ENCODE results near the gene GRAMD4.

GRAMD4 gene

DNA sequence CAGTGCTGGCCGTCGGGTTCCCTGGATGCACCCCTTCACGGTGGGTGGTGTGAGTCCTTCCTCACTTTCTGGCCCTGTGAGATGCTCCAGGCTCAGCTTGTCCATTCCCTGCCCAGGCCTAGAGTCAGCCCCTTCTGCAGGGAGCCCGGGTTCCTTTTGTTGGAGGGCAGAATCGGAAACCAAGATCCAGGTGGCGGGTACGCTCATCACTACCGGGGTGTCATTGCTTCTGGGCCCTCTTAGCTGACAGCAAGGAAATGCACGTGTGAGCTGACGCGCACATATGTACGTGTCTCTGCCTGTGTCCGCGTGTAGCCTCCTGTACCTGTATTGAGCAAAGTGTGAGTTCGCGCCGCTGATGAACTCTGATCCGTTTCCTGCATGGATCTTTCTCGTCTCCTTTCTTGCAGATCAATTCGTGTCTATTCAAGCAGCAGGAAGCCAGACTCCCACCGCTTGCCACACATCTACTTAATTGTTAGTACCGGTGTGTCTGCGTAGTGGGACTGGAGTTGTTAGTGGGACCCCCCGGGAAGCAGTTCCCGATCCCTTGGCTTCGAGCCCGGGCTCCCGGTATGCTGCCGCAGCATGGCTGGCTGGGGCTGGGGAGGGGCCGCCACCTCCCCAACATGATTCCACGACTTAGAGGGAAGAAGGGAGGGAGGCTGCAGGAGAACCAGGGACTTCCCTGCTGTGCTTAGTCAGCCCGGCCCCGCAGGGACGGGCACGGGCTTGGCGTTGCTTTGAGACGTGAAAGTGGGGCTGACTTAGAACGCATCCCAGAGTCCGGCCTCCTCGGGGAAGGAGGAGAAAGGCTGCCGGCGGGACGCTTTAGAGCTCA, 35.9 kb upstream of the GRAMD4 start:
- DNase-seq: no peak

DNA sequence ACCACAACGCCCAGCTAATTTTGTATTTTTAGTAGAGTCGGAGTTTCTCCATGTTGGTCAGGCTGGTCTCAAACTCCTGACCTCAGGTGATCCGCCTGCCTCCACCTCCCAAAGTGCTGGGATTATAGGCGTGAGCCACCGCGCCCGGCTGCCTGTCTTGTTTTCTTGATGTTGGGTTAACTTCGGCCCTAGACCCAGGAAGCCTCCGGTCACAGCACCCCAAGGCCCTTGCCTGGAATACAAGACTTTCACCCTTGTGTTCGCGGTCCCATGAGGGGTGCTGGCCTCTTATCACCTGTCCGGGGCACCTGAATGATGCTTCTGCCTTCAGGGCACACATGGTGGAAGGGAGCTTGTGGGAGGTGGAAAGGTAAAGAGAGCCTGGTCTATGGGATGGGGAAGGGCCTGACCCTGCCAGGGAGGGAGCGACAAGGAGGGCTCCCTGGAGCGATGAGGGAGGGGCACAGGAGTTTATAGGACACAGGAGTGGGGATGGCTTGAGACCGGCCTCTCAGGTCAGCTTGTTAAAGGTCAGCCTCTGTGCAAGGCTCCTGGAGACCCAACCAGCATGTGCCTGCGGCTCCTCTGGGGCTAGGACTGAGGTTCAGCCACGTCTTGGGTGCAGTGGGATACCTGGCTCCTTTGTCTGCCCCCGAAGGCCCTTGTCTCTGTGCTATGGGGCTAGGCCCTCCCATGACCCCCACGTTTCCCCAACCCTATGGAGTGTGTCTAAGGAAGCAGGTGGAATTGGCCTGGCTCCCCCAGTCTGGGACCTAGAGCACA, 34.7 kb upstream of the GRAMD4 start:
- no peak for DNase-seq

DNA sequence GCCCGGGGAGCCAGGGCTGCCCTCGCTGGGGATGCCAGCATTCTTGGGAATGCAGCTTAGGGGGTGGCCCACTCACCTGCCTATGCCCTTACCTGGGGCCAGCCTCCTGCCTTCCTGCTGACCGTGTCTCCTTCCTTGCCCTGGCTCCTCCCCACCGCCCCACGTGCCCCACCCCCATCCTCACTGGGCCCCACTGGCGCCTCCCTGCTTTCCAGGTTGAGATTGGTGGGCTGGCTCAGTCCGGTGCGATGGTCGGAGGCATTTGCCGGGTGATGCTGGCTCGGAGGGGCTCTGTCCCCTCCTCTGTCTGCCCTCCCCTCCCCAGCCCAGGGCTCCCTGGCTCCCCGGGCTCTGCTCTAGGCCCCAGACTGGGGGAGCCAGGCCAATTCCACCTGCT, 34.1 kb upstream of the GRAMD4 start:
- no peak for DNase-seq

DNA sequence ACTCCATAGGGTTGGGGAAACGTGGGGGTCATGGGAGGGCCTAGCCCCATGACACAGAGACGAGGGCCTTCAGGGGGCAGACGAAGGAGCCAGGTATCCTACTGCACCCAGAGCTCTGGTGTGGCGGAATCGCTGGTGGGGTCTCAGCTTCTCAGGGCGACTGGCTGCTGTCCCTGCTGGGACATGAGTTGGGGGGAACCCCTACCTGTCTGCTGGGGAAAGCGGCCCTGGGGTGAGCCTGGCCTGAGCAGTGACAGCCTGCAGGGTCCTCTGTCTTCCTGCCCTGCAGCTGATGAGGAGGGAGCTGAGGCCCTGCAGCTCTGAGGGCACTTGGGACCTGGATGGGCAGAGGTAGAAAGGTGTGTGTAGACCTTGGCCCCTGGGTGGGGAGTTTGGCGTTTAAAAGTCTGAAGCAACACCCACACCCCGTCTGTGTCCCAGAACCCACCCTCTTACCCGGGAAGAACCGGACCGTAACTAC, 33.6 kb upstream of the GRAMD4 start:
- DNase-seq: no peak

DNA sequence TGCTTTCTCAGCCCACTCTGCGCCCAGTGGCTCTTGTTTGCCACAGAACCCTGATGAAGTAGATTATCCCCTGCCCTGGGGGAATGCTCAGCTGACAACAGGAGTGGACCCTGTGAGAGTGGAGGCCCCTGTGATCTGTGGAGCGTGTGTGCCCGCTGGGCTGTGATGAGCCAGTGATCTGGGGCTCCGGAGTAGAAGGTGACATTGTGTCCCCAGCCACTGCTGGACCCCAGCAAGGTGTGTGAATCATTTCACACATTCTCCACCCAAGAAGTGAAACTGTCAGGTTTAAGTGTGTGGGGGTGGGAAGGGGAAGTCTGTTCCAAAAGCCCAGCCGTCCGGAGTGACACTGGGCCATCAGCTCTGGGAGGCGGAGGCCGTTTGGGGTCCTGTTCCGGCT, 33.1 kb upstream of the GRAMD4 start:
- peak in 1 of 2 experiments; percentile 13 for DNase-seq

DNA sequence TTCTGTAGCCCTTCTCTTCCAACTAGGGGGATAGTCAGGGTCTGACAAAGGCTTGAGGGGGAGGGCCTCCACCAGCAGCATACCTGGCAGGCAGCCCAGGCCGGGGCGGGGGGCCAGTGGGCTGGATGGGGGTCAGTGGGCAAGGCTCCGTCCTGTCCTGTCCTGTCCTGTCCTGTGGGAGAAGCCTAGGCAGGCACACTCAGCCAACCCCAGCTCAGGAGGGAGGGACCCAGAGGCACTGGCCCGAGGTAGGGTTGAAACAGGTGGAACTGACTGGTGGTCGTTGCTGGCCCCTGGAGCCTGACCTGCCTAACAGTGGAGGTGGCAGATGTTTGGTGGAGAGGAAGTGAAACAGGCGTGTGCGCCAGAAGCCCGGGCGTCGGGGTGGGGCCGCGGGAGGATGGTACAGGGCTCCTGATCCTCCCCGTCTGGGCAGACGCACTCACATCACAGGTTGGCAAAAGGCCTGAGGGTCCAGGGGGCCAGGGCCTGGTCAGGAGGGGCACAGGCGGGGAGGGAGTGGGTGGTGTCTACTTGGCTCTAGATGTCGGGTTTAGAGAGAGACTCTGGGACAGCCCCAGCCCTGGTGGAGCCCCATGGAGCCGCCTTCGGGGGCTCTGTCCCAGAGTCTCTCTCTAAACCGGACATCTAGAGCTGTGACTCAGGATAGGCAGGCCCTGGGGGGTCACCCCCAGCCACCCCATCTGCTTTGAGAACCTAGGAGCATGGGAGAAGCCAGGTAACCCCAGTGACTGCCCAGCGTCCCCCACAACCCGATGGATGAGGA, 32.5 kb upstream of the GRAMD4 start:
- peak in 1 of 2 experiments; percentile 27 for DNase-seq

DNA sequence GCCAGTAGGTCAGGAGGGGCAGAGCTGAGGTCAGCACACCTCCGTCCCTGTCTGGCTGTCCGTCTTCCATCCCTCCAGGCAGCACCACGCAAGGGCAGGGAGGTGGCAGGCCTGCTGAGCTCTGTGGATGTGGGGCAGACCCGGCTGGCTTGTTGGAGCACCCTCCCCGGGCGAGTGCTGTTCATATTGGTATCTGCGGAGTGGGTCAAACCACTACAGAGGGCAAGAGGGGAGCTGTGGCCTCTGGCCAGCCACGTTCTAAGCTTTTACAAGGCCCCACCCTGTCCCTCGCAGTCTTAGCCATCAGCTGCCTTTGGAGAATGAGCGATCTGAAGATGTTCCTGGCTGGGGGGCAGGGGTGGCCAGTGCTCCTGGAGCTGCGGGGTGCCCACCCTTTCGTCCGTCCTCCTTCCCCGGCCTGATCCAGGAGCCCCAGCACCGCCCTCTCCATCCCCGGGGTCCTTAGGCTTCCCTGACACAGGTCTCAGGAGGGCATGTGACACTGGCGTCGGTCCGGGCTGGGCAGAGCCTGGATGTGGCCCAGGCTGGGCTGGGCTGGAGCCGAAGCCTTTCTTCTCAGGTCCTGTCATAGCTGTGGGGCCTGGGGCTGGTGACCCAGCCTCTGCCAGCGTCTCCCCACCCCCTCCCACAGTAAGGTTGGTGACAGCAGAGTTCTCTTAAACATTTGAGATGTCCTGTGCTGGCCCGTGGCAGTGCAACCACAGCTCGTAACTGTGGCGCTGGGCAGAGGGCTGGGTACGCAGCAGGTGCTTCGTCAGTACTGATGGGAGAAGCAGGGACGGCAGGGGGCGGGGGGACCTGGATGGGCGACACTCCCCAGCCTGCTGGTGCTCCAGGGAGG, 31.7 kb upstream of the GRAMD4 start:
- no peak for DNase-seq

DNA sequence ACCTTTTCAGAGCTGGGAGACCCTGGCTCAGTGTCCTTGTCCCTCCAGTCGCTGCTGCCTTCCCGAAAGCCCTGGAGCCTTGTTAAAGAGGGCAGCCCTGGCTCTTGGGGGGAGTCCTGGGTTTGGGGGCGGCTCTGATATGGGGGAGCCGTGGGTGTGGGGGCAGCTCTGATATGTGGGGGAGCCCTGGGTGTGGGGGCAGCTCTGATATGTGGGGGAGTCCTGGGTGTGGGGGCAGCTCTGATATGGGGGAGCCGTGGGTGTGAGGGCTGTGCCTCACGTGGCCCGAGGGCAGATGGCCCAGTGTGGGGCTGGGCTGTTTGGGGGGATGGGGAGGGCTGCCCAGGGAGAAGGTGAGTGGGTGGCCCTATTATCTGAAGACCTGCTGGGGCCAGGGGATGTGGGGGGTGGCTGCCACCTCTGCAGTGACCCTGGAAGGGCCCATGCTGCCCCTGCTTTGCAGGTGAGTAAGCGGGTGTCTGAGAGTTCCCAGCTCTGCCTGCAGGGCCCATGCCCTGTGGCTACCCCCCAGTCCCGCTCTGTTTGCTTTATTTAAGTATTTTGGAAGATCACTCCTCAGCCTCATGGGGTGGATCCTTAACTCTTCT, 30.9 kb upstream of the GRAMD4 start:
- no peak for DNase-seq

DNA sequence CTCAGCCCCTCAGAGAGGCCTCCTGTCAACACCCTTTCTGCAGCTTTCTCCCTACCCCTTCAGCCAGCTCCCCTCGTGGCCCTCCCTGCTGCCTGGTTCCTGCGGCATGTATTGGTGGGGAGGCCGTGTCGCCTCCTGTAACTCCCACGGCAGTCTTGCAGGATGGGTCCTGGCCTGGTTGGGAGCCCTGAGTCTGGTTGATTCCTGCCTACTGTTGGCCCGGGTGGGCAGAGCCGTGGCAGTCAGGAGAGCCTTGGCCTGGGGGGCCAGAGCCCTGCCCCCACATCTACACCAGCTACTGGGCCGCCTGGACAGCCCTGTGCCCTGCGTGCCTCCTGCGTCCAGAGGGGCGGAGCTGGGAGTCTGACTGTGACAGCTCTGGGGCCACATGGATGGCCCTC, 30.3 kb upstream of the GRAMD4 start:
- no peak for DNase-seq

DNA sequence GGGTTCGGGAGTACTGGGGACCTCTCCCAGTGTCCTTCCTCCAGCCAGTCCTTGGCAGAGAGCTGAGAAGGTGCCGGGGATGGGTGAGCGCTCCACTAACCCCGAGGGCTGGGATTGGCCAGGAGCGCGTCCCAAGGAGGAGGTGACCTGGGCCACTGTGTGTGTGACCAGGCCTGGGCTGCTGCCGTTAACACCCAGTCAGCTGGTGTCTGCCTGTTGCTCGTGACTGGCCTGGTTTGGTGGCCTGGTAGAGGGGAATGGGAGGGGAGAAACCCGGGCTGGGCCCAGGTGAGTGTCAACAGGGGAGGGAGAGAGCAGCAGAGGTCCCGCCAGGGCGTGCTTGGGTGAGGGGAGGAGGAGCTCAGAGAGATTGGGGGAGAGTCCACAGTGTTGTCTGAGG, 29.9 kb upstream of the GRAMD4 start:
- no peak for DNase-seq

DNA sequence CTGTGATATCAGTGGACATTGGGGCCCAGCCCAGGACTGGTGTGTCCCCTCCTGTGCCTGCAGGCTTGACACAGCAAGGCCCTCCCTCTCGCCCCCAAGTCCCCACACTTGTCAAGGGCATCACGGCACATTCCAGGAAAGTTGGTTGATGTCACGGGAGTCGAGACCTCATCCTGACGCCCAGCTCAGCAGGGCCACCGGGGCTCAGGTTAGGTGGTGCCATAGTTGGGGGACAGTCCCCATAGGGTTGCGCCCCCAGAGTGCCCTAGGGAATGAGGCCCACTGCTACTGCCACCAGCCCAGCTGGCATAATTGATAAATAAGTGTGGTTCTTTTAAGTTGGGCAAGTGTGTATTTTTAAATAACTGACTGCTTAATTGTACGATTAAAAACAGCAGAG, 28.3 kb upstream of the GRAMD4 start:
- no peak for DNase-seq

DNA sequence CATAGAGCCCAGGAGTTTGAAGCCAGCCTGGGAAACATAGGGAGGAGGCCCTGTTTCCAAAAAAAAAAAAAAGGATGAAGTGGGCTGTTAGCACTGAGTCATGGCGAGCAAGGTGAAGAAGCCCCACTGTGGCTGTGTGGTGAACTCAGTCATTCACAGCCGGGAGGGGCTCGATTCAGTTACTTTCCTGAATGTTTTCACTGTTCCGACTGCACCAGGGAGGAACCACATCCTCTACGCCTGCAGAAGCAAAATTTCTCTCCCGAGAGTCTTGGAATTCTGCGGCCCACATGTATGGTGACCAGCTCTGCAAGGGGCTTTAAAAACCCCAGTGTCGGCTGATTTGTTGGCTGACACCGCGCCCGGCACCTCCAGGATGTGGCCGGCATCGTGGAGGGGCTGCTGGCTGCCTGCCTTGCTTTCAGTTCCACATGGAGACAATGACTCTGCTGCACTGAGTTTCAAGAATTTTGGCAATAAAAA, 27.8 kb upstream of the GRAMD4 start:
- peak; percentile 55 to 66 for DNase-seq

DNA sequence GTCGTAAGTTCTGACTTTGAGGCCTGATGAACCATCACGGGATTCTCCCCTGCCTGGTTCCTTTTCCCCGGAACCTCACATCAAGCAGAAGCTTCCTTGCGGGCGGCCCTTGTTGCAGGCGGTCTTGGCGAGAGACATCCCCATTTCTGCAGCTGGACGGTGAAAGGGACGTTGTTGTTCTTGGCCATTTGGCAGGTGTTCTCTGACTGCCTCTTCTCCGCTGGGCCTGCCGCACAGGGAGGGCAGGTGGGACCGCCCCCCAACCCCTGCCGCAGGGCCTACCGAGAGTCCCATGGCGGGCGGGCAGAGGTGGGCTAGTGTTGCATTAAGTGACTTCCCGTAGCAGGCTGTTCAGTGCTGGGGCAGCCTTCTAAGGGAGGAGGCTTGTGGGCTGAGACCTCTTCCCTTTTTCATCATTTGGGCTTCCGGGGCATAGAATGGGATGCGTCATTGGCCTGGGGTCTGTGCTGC, 26.9 kb upstream of the GRAMD4 start:
- no peak for DNase-seq

DNA sequence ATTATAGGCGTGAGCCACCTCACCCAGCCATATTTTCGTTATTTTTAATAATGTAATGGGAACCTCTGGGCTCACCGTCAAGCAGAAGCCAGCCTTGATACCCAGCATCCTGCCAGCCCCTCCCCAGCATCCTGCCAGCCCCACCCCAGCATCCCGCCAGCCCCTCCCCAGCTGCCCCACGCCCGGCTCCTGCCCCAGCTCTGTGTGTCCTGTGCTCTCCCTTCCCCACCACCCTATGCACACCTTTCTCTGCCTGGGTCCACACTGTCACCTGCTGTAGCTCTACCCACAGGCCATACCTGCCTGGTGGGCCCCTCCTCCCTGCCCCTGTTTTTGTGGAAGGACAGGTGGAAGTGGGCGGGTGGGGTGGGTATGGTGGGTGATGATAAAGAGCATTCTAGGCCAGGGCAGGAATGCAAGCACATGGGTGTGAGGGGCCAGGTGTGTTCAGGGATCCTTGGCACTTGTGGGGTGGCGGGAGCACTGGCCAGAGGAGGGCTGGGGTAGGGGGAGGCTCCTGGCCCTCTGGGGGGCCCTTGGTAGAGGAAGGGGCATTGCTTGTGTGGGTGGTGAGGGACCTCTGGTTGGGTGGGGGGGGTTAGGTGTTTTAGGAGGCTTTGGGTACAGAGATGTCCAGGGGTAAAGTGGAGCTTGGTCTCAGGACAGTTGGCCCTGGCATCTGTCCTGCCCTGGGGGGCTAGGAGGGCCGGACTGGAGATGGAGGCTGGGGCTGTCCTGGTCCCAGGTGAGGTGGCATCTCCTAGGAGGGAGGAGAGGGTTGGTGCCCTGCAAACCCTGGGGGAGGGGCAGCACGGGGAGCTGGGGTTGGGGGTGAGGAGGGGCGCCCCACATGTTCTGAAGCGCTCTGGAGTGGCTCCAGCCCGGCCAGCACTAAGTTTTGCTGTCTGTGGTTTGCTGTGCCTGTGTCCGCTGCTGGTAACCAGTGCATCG, 25.9 kb upstream of the GRAMD4 start:
- no peak for DNase-seq

DNA sequence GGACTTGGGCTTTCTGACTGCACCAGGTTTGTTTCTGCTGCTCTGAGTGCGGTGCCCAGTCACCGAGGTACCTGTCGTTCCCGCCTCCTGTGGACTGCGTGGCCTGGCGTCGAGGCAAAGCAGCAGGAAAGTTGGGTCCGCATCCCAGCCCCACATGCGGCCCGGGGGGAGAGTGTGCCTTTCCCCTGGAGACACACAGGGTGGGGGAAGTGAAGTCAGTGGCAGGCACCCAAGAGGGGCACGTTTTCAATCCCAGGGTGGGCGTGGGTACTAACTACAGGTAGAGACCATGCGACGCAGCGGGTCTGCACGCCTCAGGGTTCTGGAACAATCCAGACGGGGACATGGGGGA, 25.3 kb upstream of the GRAMD4 start:
- no peak for DNase-seq

DNA sequence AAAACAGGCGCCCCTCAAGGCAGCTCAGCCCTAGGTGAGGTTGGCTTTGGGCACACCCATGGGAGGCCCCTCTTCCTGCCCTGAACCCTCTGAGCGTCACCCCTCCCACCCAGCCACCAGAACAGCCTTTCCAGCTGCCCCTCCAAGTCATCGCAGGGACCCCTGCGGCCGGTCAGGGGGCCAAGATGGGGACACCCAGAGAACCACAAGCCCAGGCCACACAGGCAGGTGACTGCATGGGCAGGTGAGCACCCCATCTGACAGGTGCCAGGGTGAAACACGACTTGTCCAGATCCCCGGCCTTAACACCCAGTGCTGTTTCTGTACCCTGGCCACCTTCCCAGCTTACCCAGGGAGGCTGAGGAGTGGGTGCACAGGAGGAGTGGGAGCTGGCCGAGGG, 24.6 kb upstream of the GRAMD4 start:
- DNase-seq: no peak

DNA sequence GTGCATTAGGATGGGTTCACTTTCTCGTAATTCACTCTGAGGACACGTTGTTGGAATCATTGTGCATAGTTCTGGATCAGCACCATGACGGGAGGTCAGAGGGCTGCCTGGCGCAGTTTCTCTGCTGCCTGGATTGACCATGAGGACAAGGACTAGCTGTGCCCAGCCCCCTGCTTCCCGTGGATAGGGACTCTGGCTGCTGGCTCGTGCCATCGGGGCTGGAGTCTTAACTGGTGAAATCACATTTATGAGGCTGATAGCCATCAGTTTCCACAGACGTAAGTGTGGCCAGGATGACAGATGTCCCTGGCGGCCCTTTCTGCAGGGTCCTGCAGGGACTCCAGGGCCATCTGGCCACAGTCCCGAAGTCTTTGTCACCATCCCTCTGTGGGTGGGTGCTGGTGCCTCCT, 24.1 kb upstream of the GRAMD4 start:
- DNase-seq: no peak

DNA sequence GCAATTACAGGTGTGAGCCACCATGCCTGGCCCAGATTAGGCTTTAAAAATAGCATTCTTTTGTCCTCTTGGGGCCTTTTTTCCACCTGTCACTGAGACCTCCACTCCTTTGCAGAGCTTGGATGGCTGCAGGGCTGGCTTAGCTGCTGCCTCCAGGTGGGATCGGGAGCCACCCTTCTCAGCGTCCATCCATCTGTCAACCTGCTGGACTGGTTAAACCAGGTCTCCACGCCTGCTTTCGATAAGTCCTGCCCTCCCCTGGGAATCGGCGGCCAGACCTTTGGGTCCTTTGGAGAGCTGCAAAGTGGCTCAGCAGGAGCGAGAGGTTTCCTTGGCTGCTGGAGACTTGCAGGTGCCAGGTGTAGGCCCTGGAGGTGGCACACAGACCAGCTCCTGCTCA, 23.4 kb upstream of the GRAMD4 start:
- DNase-seq: no peak

DNA sequence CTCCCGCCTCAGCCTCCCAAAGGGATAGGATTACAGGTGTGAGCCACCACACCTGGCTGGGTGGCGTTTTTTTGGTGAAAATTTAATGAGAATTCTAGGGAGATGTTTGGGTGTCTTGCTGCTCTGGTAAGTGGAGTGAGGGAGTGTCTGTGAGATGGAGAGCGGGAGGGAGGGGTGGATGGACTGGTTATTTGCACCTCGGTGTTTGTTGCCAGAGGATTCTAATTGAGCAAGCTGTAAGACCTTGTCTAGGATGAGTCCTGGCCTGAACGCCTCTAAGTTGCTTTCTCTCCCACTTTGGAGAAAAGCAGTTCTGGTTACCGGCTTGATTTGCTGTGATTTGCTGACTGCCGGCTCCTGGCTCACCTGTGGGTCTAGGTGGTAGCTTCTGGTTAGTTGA, 22.0 kb upstream of the GRAMD4 start:
- no peak for DNase-seq

DNA sequence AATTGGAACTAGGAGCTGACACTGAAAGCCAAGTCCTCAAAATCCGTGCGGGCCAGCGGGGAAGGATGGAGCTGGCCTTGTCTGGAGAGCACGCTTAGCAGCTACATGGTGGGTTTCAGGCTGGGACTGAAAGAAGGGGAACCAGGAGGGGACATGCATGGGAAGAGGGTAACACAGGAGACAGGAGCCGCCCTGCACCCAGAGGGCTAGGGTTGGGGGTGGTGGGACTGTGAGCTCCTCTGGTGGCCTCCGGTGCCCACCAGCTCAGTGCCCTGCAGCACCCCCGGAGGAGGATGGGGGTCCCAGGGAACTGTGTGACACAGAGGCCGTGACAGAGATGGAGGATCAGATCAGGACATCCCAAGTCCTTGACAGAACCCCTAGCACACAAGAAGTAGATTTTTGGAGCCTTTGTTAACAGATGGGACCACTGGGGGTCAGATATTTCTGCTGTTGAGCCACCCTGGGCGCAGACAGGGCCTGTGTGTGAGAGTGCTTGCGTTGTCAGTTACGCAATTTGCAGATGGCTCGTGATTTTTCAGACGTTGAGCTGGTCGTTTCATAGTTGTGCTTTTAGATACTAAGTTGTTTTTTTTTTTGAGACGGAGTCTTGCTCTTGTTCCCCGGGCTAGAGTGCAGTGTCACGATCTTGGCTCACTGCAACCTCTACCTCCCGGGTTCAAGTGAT, 21.3 kb upstream of the GRAMD4 start:
- DNase-seq: no peak

Data from activated CD4-positive, alpha-beta T cell treated with anti-CD3 and anti-CD28 coated beads, Interleukin-2, amount 50 U/mL, for 48 hours (primary cell).